Measurements from ENCODE around the gene NEU4. TPM values are rescaled to one million over a fixed set of nuclear protein-coding genes. Genes with fewer than 3 reads are reported as not detected.

NEU4 gene
- total and polyA plus RNA-seq, 2 of the 4 experiments (the other 2 are of a cell fraction): not detected

GRCh38 chr2:241804326-241805229 lies 4.4 kb upstream of the NEU4 start:
- H3K4ac ChIP-seq (ENCODE audit: low read depth, low read length): no peak overlapping the region
- dilution Hi-C loops (cut with HindIII; ENCODE audit: low sequenced_read_pairs, unreplicated experiment): no loop called here
- H2BK5ac ChIP-seq (ENCODE audit: low read depth, low read length, poor library complexity, severe bottlenecking): no peak overlapping the region
- no peak overlapping the region for H3K14ac ChIP-seq (replicated peaks; ENCODE audit: low read depth, low read length)
- BruUV-seq (replicated peaks): no TSS peak
- no peak overlapping the region for H4K5ac ChIP-seq (ENCODE audit: low read depth, low read length)
- in situ Hi-C loops (cut with MboI; ENCODE audit: low sequenced_read_pairs): no loop called here
- intact Hi-C loops (cut with micrococcal nuclease): no loop called here
- no peak overlapping the region for H2AK5ac ChIP-seq (ENCODE audit: low read depth, low read length)
- no peaks in the 10 kb centered on the region for H4K20me1 ChIP-seq (ENCODE audit: insufficient read depth, low read length)
- H2BK120ac ChIP-seq (ENCODE audit: low read depth, low read length): no peak overlapping the region
- H3K18ac ChIP-seq (ENCODE audit: low read depth, low read length): no peak overlapping the region
- H2AK9ac ChIP-seq (replicated peaks; ENCODE audit: low read depth, low read length, poor library complexity): peak overlapping the region; percentile 57
- H3K79me1 ChIP-seq (ENCODE audit: low read depth in 1 of 2, low read length in 2 of 2): no peaks in the 10 kb centered on the region
- no peaks in the 10 kb centered on the region; the same call in 1 of the 2 replicates for H3K9me1 ChIP-seq (ENCODE audit: insufficient read depth, low read length)
- H4K8ac ChIP-seq (ENCODE audit: low read depth in 2 of 2, low read length in 2 of 2): no peak overlapping the region
- no peak overlapping the region; the same call in 1 of the 2 replicates for H3K4me2 ChIP-seq (ENCODE audit: low read depth, low read length)
- no peak overlapping the region for H2BK20ac ChIP-seq (ENCODE audit: low read depth, low read length)
- no peak overlapping the region for H4K91ac ChIP-seq (ENCODE audit: insufficient read depth, low read depth, low read length)
- no peak overlapping the region for H3K23ac ChIP-seq (ENCODE audit: low read depth, low read length)
- H3K27ac ChIP-seq (ENCODE audit: insufficient read depth, low read length): no peak overlapping the region
- TF ChIP-seq RAD21 (IDR thresholded peaks at IDR 0.05; ENCODE audit: low read length): no peak
- no peak for TF ChIP-seq MAFK (IDR thresholded peaks at IDR 0.05; ENCODE audit: low read depth, low read length)
- TF ChIP-seq CEBPB (IDR thresholded peaks at IDR 0.05; ENCODE audit: low read depth, low read length): no peak
- TF ChIP-seq POLR2A (IDR thresholded peaks at IDR 0.05; ENCODE audit: low read depth, low read length): no peak
- no peak for TF ChIP-seq CTCF (conservative IDR thresholded peaks at IDR 0.05; ENCODE audit: low read depth, low read length)
- no peak for TF ChIP-seq CHD1 (IDR thresholded peaks at IDR 0.05; ENCODE audit: low read depth, low read length)
- no peak for TF ChIP-seq RCOR1 (IDR thresholded peaks at IDR 0.05; ENCODE audit: insufficient replicate concordance, low read length)
- TF ChIP-seq SMC3 (IDR thresholded peaks at IDR 0.05; ENCODE audit: low read depth, low read length): no peak
- no peak for TF ChIP-seq NFE2L2 (IDR thresholded peaks at IDR 0.05; ENCODE audit: low read depth, low read length)
- no peak for TF ChIP-seq MXI1 (IDR thresholded peaks at IDR 0.05; ENCODE audit: borderline replicate concordance, low read depth, low read length)
- TF ChIP-seq ELK1 (IDR thresholded peaks at IDR 0.05; ENCODE audit: borderline replicate concordance, low read depth, low read length): no peak
- no peak for TF ChIP-seq MAZ (IDR thresholded peaks at IDR 0.05; ENCODE audit: borderline replicate concordance, low read depth, low read length)
- no peak for TF ChIP-seq FOS (IDR thresholded peaks at IDR 0.05; ENCODE audit: low read depth, low read length)
- TF ChIP-seq RFX5 (IDR thresholded peaks at IDR 0.05; ENCODE audit: low read depth, low read length): no peak
- no peak for TF ChIP-seq USF2 (IDR thresholded peaks at IDR 0.05; ENCODE audit: low read depth, low read length)
- POLR2A ChIA-PET (ENCODE audit: unreplicated experiment): no interaction called here
- H3K4me3 ChIP-seq (ENCODE audit: insufficient read depth, low read depth, low read length): no peak overlapping the region
- H3K9ac ChIP-seq (ENCODE audit: low read depth, low read length): no peak overlapping the region
- H2BK15ac ChIP-seq (ENCODE audit: low read depth, low read length): no peak overlapping the region
- H3K27me3 ChIP-seq (ENCODE audit: control insufficient read depth, insufficient read depth, low read length): peaks cover 33% of the 10 kb centered on the region
- H3K36me3 ChIP-seq (ENCODE audit: control insufficient read depth, insufficient read depth, low read length): no peaks in the 10 kb centered on the region
- WGBS, 2 experiments (ENCODE audit: extremely low coverage in 2 of 2, insufficient read length in 1 of 2): 22% methylated on average over 12 of the region's 35 CpGs; no CpG with 5 or more reads in 1 of the 2 experiments
- peaks cover 6% of the 10 kb centered on the region; the same call in 1 of the 2 replicates for H3K4me1 ChIP-seq (ENCODE audit: control insufficient read depth, insufficient read depth, low read length)
- no peaks in the 10 kb centered on the region for H3K9me3 ChIP-seq (ENCODE audit: control insufficient read depth, insufficient read depth, low read length)
- no peak overlapping the region for H3K56ac ChIP-seq (ENCODE audit: extremely low read depth, insufficient read depth, low read length)
- ATAC-seq (ENCODE audit: low read depth): no peak
- DNase-seq: no peak
- no peak overlapping the region for H2AFZ ChIP-seq (replicated peaks; ENCODE audit: low read length, poor library complexity)
- CTCF ChIA-PET: no interaction called here
